ENCODE measurements around the gene RCL1.

RCL1 gene

GRCh38 chr9:4829969-4830368 is 37.2 kb downstream of the RCL1 start:
- H2AFZ ChIP-seq (ENCODE audit: low read length) = no peak overlapping the region
- H3K4me2 ChIP-seq (ENCODE audit: low read depth, low read length) = no peak overlapping the region
- no peak for TF ChIP-seq EZH2 (optimal IDR thresholded peaks at IDR 0.05; ENCODE audit: low read depth, low read length)
- TF ChIP-seq EZH2phosphoT487 (IDR thresholded peaks at IDR 0.05; ENCODE audit: low read length) = no peak
- TF ChIP-seq CTCF (IDR thresholded peaks at IDR 0.05; ENCODE audit: low read length) = no peak
- no peaks in the 10 kb centered on the region for H3K36me3 ChIP-seq (replicated peaks; ENCODE audit: insufficient read depth, low read length)
- no peak overlapping the region for H3K9ac ChIP-seq (ENCODE audit: low read length)
- H3K9me2 ChIP-seq (replicated peaks; ENCODE audit: insufficient read depth, low read length) = no peaks in the 10 kb centered on the region
- H3K79me2 ChIP-seq (ENCODE audit: low read length) = peaks cover 69% of the 10 kb centered on the region
- no peak for DNase-seq
- no peaks in the 10 kb centered on the region; the same call in 1 of the 2 replicates for H4K20me1 ChIP-seq (ENCODE audit: insufficient read depth, low read length)
- H3K27ac ChIP-seq (ENCODE audit: low read length) = no peak overlapping the region
- H3K4me1 ChIP-seq (ENCODE audit: low read length) = no peaks in the 10 kb centered on the region
- no peak overlapping the region for H3K4me3 ChIP-seq (ENCODE audit: low read length)
- H3F3A ChIP-seq (ENCODE audit: insufficient read depth, low read length) = no peaks in the 10 kb centered on the region
- H3K27me3 ChIP-seq (replicated peaks; ENCODE audit: insufficient read depth, low read length) = no peaks in the 10 kb centered on the region
- no peaks in the 10 kb centered on the region for H3K9me3 ChIP-seq (replicated peaks; ENCODE audit: insufficient read depth, low read length)

GRCh38 chr9:4830699-4831098 is 38.0 kb downstream of the RCL1 start:
- no peaks in the 10 kb centered on the region for H3K9me2 ChIP-seq (replicated peaks; ENCODE audit: insufficient read depth, low read length)
- H3K27ac ChIP-seq (ENCODE audit: low read length) = no peak overlapping the region
- no peaks in the 10 kb centered on the region for H3K4me1 ChIP-seq (ENCODE audit: low read length)
- no peaks in the 10 kb centered on the region for H3K36me3 ChIP-seq (replicated peaks; ENCODE audit: insufficient read depth, low read length)
- H3K4me3 ChIP-seq (ENCODE audit: low read length) = no peak overlapping the region
- peaks cover 63% of the 10 kb centered on the region for H3K79me2 ChIP-seq (ENCODE audit: low read length)
- no peaks in the 10 kb centered on the region for H3K9me3 ChIP-seq (replicated peaks; ENCODE audit: insufficient read depth, low read length)
- DNase-seq = no peak
- no peak overlapping the region for H3K9ac ChIP-seq (ENCODE audit: low read length)
- H2AFZ ChIP-seq (ENCODE audit: low read length) = no peak overlapping the region
- TF ChIP-seq EZH2phosphoT487 (IDR thresholded peaks at IDR 0.05; ENCODE audit: low read length) (no peak), EZH2 (optimal IDR thresholded peaks at IDR 0.05; ENCODE audit: low read depth, low read length) (no peak), CTCF (IDR thresholded peaks at IDR 0.05; ENCODE audit: low read length) (no peak)
- no peaks in the 10 kb centered on the region for H3K27me3 ChIP-seq (replicated peaks; ENCODE audit: insufficient read depth, low read length)
- no peaks in the 10 kb centered on the region for H3F3A ChIP-seq (ENCODE audit: insufficient read depth, low read length)
- no peak overlapping the region for H3K4me2 ChIP-seq (ENCODE audit: low read depth, low read length)
- H4K20me1 ChIP-seq (ENCODE audit: insufficient read depth, low read length) = no peaks in the 10 kb centered on the region; the same call in 1 of the 2 replicates

- Histone ChIP-seq H4K20me1 (ENCODE audit: insufficient read depth, low read length) (no peaks in the 10 kb centered on the region; the same call in 1 of the 2 replicates), H3K27me3 (replicated peaks; ENCODE audit: insufficient read depth, low read length) (no peaks in the 10 kb centered on the region), H3K79me2 (ENCODE audit: low read length) (peaks cover 63% of the 10 kb centered on the region), H3K4me2 (ENCODE audit: low read depth, low read length) (no peak overlapping the region), H3K4me1 (ENCODE audit: low read length) (no peaks in the 10 kb centered on the region), H3K36me3 (replicated peaks; ENCODE audit: insufficient read depth, low read length) (no peaks in the 10 kb centered on the region), H3K9ac (ENCODE audit: low read length) (no peak overlapping the region), H3K9me2 (replicated peaks; ENCODE audit: insufficient read depth, low read length) (no peaks in the 10 kb centered on the region), H3K4me3 (ENCODE audit: low read length) (no peak overlapping the region), H3F3A (ENCODE audit: insufficient read depth, low read length) (no peaks in the 10 kb centered on the region), H3K9me3 (replicated peaks; ENCODE audit: insufficient read depth, low read length) (no peaks in the 10 kb centered on the region), H3K27ac (ENCODE audit: low read length) (no peak overlapping the region), H2AFZ (ENCODE audit: low read length) (no peak overlapping the region)
- DNase-seq = no peak
- TF ChIP-seq EZH2 (optimal IDR thresholded peaks at IDR 0.05; ENCODE audit: low read depth, low read length) = no peak
- TF ChIP-seq CTCF (IDR thresholded peaks at IDR 0.05; ENCODE audit: low read length) = no peak
- no peak for TF ChIP-seq EZH2phosphoT487 (IDR thresholded peaks at IDR 0.05; ENCODE audit: low read length)
Measured at GRCh38 chr9:4831119-4831518, 38.4 kb downstream of the RCL1 start.
